ENCODE results near the gene SPEG.

The SPEG gene

DNA sequence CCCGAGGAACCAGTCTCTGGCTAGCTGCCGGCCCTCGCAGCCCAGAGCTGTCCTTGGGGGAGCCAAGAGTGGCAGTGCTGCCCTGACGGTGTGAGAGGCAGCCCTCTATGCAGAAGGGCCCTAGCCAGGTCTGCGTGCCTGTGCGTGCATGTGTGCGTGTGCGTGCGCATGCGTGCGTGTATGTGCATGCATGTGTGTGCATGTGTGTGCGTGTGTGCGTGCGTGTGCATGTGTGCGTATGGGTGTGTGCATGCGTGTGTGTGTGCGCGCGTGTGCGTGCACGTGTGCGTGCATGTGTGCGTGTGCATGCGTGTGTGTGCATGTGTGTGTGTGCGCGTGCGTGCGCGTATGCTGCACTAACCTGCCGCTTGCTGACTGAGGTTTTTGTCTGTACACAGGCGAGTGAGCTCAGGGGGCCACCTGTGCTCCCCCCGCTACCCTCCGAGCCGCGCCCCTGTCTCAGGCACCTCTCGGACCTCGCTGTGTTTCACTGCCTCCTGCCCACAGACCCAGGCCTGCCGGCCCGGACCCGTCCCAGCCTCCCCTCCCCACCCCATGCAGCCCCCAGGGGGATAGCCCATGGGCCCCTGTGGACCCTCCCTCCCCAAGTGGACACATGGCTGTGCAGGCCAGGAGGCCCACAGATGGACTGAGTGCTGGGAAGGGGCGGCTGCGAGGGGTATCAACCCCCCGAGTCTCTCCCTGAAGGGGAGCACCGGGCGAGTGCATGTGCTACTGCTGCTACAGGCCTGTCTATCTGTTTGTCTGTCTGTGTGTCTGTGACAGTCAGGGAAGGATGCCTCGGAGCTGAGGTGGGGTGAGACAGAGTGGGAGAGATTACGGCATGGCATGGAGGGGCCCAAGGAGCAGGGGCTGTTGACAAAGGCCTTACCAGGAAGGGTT is 31.3 kb downstream of the SPEG start:
- TF ChIP-seq GATA3 (IDR thresholded peaks at IDR 0.05; ENCODE audit: low read depth, low read length): no peak
- TF ChIP-seq GATA2 (IDR thresholded peaks at IDR 0.05; ENCODE audit: low read depth, low read length): no peak

DNA sequence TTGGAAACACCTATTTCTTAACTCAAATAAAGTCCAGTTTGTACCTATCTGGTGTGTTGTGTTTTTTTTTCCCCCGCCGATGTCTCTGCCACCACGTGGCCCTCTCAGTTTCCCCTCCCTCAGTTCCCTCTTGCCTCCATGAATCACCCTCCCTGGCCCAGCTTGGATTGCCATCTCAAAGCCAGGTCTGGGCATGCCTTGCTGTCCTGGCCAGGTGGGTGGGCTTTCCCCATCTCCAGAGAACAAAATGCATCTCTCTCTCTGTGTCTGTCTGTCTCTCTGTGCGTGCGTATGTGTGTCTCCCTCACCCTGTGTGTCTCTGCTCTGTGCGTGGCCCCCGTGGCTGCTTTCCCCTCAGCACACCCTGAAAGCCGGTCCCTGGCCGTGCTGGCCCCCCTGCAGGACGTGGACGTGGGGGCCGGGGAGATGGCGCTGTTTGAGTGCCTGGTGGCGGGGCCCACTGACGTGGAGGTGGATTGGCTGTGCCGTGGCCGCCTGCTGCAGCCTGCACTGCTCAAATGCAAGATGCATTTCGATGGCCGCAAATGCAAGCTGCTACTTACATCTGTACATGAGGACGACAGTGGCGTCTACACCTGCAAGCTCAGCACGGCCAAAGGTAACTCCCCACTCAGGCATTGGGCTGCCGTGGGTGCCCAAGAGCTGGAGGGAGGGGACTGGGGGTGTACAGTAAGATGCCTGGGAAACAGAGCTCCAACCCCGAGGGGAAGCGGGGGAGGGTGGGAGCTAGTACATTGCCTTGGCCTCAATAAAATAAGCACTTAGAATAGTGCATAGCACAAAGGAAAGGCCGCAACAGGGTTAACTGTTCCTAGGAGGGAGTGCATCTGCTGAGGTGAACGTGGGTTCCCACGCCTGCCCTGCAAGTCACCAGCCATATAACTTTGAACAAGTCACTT is 32.4 kb downstream of the SPEG start:
- TF ChIP-seq GATA2 (IDR thresholded peaks at IDR 0.05; ENCODE audit: low read depth, low read length) (no peak), GATA3 (IDR thresholded peaks at IDR 0.05; ENCODE audit: low read depth, low read length) (no peak)

DNA sequence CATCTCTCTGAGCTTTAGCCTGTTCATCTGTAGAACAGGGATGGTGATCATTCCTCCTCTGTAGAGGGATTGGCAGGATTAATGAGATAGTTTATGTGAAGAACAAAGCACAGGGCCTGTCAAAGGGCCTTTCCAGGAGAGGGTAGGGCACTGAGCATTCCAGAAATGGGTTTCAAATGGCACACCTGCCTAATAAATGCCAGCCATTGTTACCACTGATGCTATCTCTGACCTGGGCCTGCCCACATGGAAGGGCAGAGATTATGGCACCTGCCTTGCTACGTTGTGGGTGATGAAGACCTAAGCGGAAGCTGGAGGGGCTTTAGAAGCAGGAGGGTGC is 33.1 kb downstream of the SPEG start:
- TF ChIP-seq GATA3 (IDR thresholded peaks at IDR 0.05; ENCODE audit: low read depth, low read length) (no peak), GATA2 (IDR thresholded peaks at IDR 0.05; ENCODE audit: low read depth, low read length) (peak; percentile 36; the same call in 1 of the 2 replicates)

DNA sequence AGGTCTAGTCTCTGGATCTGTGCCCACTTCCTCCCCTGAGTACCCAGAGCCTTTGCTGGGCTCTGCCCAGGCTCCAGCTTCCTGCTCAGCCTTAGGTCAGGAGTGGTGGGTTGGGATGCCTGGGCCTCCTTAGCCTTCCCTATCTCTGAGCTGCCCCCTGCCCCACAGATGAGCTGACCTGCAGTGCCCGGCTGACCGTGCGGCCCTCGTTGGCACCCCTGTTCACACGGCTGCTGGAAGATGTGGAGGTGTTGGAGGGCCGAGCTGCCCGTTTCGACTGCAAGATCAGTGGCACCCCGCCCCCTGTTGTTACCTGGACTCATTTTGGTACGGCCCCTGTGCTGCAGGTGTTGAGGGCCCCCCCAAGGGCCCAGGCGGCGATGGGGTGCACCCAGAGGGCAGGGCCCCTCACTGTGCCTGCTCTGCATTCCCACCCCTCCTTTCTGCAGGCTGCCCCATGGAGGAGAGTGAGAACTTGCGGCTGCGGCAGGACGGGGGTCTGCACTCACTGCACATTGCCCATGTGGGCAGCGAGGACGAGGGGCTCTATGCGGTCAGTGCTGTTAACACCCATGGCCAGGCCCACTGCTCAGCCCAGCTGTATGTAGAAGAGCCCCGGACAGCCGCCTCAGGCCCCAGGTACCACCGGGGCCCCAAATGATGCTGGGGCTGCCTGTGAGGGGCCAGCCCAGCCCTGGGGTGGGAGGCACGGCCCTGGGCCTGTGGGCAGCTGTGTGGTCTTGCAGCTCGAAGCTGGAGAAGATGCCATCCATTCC is 34.0 kb downstream of the SPEG start:
- TF ChIP-seq GATA3 (IDR thresholded peaks at IDR 0.05; ENCODE audit: low read depth, low read length) (no peak), GATA2 (IDR thresholded peaks at IDR 0.05; ENCODE audit: low read depth, low read length) (no peak)

DNA sequence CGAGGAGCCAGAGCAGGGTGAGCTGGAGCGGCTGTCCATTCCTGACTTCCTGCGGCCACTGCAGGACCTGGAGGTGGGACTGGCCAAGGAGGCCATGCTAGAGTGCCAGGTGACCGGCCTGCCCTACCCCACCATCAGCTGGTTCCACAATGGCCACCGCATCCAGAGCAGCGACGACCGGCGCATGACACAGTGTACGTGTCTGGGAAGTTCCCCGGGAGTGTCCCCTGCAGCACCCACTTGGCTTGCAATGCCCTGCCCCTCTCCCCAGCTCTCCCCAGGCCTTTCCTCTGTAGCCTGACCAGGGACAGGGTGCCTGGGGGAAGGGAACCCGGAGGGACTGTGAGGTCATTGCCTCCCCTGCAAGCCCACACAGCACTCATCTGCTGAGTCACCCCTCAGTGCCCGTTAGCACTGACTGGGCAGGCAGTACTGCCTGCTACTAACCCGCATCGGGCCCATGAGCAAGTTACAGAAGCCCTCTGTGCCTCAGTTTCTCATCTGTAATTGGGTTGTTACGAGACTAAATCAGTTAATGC is 34.6 kb downstream of the SPEG start:
- no peak for TF ChIP-seq GATA3 (IDR thresholded peaks at IDR 0.05; ENCODE audit: low read depth, low read length)
- TF ChIP-seq GATA2 (IDR thresholded peaks at IDR 0.05; ENCODE audit: low read depth, low read length): no peak

DNA sequence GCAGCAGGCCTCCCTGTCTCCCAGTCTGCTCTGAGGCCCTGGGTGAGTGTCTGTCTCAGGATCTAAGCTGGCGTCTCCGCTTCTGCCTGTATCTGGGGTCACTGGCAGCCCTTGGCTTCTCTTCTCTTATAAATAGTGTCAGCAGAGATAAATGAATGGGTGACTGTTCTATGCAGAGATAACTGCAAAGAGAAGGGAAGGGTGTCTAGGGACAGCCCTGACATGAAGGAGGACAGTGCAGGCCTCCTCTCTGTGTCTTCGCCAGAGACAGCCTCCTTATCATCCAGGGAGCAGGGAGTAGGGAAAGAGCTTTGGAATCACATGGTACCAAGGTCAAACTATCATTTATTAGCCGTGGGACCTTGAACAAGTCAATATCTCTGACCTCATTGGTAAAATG is 35.8 kb downstream of the SPEG start:
- TF ChIP-seq GATA3 (IDR thresholded peaks at IDR 0.05; ENCODE audit: low read depth, low read length): no peak
- no peak for TF ChIP-seq GATA2 (IDR thresholded peaks at IDR 0.05; ENCODE audit: low read depth, low read length)

DNA sequence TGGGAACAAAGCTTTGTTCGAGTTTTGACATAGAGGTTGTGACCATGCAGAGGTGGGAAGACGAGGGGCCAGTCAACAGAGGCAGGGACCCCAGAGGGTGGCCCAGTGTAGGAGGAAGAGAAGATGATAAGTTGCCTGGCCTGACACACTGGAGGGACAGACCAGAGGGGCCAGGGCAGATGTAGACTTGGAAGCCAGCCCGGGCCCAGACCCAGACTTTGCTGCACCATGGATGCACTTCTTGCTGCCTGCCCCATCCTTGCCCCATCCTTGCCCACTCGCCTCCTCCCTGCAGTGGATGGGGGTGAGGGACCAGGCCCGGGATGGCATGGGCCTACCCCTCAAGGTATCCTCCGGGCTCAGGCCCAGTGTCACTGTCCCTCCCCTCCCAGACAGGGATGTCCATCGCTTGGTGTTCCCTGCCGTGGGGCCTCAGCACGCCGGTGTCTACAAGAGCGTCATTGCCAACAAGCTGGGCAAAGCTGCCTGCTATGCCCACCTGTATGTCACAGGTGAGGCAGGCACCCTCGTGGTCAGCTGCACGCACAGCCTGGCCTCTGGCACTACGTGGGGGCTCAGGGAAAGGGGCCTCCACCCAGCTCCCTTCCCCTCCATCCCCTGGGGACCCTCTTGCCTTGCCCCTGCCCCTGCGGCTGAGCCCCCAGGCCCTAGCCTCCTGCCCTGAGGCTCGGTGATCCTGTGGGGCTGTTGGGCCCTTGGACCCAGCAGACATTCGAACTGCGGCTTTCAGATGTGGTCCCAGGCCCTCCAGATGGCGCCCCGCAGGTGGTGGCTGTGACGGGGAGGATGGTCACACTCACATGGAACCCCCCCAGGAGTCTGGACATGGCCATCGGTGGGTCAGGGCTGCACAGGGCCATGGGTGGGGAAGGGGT is 37.1 kb downstream of the SPEG start:
- TF ChIP-seq GATA2 (IDR thresholded peaks at IDR 0.05; ENCODE audit: low read depth, low read length): no peak
- no peak for TF ChIP-seq GATA3 (IDR thresholded peaks at IDR 0.05; ENCODE audit: low read depth, low read length)

DNA sequence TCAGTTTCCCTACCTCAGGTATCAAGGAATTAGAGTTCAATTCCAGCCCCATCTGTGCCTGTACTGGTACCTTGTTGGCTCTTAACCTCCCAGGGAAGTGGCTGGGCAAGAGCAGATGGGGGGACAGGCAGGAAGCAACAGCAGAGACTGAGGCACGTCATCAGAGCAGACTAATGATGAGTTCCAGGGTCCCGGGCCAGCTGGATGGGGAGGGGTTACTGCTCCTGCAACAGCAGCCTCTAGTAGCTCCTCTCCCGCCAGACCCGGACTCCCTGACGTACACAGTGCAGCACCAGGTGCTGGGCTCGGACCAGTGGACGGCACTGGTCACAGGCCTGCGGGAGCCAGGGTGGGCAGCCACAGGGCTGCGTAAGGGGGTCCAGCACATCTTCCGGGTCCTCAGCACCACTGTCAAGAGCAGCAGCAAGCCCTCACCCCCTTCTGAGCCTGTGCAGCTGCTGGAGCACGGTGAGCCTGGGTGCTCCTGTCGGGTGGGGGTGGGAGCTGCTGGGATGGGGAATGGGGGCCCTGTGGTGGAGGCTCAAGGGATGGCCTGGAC is 38.1 kb downstream of the SPEG start:
- TF ChIP-seq GATA2 (IDR thresholded peaks at IDR 0.05; ENCODE audit: low read depth, low read length) (no peak), GATA3 (IDR thresholded peaks at IDR 0.05; ENCODE audit: low read depth, low read length) (no peak)

DNA sequence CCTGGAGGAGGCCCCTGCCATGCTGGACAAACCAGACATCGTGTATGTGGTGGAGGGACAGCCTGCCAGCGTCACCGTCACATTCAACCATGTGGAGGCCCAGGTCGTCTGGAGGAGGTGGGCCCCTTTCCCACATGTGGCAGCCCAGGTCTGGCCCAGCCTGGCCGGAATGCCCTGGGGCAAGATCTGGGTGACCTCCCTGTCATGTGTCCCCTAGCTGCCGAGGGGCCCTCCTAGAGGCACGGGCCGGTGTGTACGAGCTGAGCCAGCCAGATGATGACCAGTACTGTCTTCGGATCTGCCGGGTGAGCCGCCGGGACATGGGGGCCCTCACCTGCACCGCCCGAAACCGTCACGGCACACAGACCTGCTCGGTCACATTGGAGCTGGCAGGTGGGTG is 38.9 kb downstream of the SPEG start:
- TF ChIP-seq GATA3 (IDR thresholded peaks at IDR 0.05; ENCODE audit: low read depth, low read length) (no peak), GATA2 (IDR thresholded peaks at IDR 0.05; ENCODE audit: low read depth, low read length) (no peak)

DNA sequence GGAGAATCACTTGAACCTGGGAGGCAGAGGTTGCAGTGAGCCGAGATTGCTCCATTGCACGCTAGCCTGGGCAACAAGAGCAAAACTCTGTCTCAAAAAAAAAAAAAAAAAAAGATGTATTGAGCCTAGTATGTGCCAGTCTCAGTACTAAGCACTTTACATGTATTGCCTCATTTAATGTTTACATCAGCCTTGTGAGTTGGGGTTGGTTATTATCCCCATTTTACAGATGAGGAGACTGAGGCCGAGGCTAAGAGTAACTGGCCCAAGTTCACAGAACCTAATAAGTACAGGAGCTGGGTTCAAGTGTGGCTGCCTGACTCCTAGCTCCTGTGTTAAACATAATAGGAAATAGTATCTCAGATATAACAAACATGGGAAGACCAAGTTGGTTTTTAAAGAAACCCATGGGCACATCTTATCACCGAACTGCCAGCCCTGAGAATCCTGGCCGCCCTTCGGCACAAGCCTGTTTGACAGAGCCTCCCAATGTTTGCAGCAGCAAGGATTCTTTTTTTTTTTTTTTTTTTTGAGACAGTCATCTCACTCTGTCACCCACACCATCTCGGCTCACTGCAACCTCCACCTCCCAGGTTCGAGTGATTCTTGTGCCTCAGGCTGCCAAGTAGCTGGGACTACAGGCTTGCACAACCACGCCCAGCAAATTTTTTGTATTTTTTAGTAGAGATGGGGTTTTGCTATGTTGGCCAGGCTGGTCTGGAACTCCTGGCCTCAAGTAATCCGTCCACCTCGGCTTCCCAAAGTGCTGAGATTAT is 39.8 kb downstream of the SPEG start:
- no peak for TF ChIP-seq GATA2 (IDR thresholded peaks at IDR 0.05; ENCODE audit: low read depth, low read length)
- TF ChIP-seq GATA3 (IDR thresholded peaks at IDR 0.05; ENCODE audit: low read depth, low read length): no peak

DNA sequence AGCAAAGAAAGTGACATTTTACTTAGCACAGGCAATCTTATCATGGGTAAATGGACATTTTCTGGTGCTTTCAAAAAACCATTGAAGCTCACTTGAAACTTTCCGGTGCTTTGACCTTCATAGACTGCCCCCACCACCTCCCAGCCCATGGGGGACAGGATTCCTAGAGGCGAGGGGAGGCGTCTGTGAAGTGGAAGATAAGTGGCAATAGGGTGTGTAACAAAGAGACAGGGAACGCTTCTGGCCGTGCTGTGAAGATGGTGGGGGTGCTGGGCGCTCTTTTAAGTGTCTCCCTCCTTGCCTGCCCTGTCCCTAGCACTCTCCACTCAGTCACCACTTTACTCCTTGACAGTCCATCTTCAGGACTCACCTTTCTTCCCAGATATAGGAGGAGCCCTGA is 40.6 kb downstream of the SPEG start:
- TF ChIP-seq GATA2 (IDR thresholded peaks at IDR 0.05; ENCODE audit: low read depth, low read length): no peak
- TF ChIP-seq GATA3 (IDR thresholded peaks at IDR 0.05; ENCODE audit: low read depth, low read length): no peak
